GM21717 (cell line): ENCODE measurements around the gene TSPAN11.
"Not testable (repeated sequence)": the region's sequence is repeated elsewhere in the genome, so short reads cannot be mapped to it uniquely, and the experiment has no call there.

Source experiments
- ATAC-seq: cut with Tn5 transposase; IDR thresholded peaks from one replicate; pipeline ENCODE4 v1.9.1; 2021; ENCODE audit warnings: mild to moderate bottlenecking, moderate library complexity; ENCODE audit not compliant: unreplicated experiment

Gene TSPAN11

GRCh38 chr12:31015215-31015614, 88.7 kb downstream of the TSPAN11 start:
- ATAC-seq, result no peak

- no peak for ATAC-seq
Measured at GRCh38 chr12:31016057-31016456, 89.5 kb downstream of the TSPAN11 start.

- ATAC-seq, result no peak
Measured at GRCh38 chr12:31017535-31017934, 91.0 kb downstream of the TSPAN11 start.

GRCh38 chr12:31018106-31018789, 91.7 kb downstream of the TSPAN11 start:
- ATAC-seq, result no peak

- no peak for ATAC-seq
Measured at GRCh38 chr12:31018790-31019505, 92.4 kb downstream of the TSPAN11 start.

GRCh38 chr12:31019561-31019960, 93.0 kb downstream of the TSPAN11 start:
- ATAC-seq, result no peak

- no peak for ATAC-seq
Measured at GRCh38 chr12:31019976-31020375, 93.4 kb downstream of the TSPAN11 start.

GRCh38 chr12:31020385-31021166, 94.0 kb downstream of the TSPAN11 start:
- ATAC-seq, result no peak

- no peak for ATAC-seq
Measured at GRCh38 chr12:31021181-31021580, 94.6 kb downstream of the TSPAN11 start.

GRCh38 chr12:31021809-31022494, 95.4 kb downstream of the TSPAN11 start:
- ATAC-seq, result no peak

GRCh38 chr12:31023271-31023724, 96.8 kb downstream of the TSPAN11 start:
- no peak for ATAC-seq

- ATAC-seq, result no peak
Measured at GRCh38 chr12:31026202-31026601, 99.7 kb downstream of the TSPAN11 start.

- ATAC-seq, result not testable (repeated sequence)
Measured at GRCh38 chr12:31027006-31027405, 100.5 kb downstream of the TSPAN11 start.

GRCh38 chr12:31029468-31029867, 102.9 kb downstream of the TSPAN11 start:
- no peak for ATAC-seq

- ATAC-seq, result no peak
Measured at GRCh38 chr12:31029916-31030562, 103.5 kb downstream of the TSPAN11 start.

GRCh38 chr12:31031951-31032335, 105.4 kb downstream of the TSPAN11 start:
- no peak for ATAC-seq

- ATAC-seq, result no peak
Measured at GRCh38 chr12:31033146-31033545, 106.6 kb downstream of the TSPAN11 start.

- ATAC-seq, result no peak
Measured at GRCh38 chr12:31033681-31034080, 107.1 kb downstream of the TSPAN11 start.

GRCh38 chr12:31034372-31034771, 107.8 kb downstream of the TSPAN11 start:
- ATAC-seq, result no peak

GRCh38 chr12:31035226-31035625, 108.7 kb downstream of the TSPAN11 start:
- no peak for ATAC-seq
